NCI-H2107 treated with DMSO at 0.1 percent for 48 hours (cell line): ENCODE data around the gene CDKAL1.

Source experiments
- DNase-seq: peaks from one replicate; lab custom pipeline; 2025; ENCODE audit not compliant: unreplicated experiment; lab: John Stamatoyannopoulos, UW

Gene CDKAL1

DNA sequence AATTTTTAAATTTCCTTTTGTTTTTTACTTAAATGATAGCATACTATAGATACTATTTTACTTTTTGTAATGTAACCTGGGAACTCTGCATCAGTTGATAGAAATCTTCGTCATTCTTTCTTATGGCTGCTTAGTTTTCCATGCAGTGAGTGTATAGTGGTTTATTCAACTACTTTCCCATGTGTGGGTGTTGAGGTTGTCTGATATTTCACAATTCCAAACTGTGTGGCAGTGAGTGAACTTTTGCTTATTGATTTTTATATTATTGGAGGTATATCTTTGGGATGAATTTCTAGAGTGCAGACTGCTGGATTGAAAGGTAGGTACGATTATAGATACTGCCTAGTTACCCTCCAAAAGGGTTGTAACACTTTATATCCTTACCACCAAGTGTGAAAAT, 136.5 kb downstream of the CDKAL1 start:
- no peak for DNase-seq

GRCh38 chr6:20672038-20672437, 137.8 kb downstream of the CDKAL1 start:
- no peak for DNase-seq

- no peak for DNase-seq
Measured at GRCh38 chr6:20673458-20673857, 139.2 kb downstream of the CDKAL1 start.

GRCh38 chr6:20674664-20675063, 140.4 kb downstream of the CDKAL1 start:
- DNase-seq = no peak

DNA sequence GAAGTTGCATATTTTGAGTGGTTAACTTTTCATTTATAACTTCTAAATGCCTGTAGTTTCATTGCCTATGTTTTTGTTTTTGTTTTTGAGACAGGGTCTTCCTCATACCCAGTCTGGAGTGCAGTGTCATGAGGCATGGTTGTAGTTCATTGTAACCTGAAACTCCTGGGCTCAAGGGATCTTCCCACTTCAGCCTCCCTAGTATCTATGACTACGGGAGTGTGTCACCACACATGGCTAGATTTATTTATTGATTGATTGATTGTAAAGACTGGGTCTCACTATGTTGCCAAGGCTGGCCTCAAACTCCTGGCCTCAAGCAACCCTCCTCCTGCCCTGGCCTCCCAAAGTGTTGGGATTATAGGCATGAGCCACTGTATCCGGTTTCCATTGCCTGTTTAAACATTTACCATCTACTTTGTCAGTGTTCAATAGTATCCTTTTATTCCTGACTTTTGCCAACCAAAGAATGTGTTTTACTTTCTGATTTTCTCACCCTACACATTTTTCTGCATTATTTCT, 144.6 kb downstream of the CDKAL1 start:
- DNase-seq = no peak

DNA sequence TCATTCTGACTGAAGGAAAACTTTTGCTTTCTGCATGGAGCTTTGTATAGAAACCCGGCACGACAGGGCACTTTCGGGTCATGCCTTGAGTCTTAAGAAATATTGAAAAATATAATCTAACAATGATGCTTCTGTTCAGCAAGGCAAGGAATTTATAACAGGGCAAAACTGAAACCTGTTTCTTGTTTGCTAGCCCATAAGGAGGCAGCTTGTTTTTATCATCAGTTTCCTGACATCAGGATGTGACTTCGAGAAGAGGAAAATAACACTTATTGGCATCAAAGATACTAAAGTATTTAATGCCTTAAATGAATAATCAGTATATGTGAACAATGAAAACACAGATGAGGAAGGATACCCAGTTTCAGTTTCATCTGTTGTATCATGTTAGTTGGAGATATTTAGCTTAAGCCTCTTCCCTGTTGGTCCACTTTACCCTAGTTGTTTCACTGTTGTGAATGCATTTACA, 146.5 kb downstream of the CDKAL1 start:
- DNase-seq = no peak

- DNase-seq = no peak
Measured at GRCh38 chr6:20681243-20681684, 147.0 kb downstream of the CDKAL1 start.

DNA sequence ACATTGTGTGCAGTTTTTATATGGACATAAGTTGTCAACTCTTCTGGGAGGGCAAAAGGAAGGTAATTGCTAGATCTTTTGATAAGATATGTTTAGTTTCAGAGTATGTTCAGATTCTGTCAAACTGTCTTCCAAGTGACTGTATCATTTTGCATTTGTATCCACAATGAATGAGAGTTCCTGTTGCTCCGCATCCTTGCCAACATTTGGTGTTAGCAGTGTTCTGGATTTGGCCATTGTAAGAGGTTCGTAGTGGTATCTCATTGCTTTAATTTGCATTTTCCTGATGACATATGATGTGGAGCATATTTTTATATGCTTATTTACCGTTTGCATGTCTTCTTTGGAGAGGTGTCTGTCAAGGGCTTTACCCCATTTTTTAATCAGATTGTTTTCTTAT, 150.2 kb downstream of the CDKAL1 start:
- no peak for DNase-seq

DNA sequence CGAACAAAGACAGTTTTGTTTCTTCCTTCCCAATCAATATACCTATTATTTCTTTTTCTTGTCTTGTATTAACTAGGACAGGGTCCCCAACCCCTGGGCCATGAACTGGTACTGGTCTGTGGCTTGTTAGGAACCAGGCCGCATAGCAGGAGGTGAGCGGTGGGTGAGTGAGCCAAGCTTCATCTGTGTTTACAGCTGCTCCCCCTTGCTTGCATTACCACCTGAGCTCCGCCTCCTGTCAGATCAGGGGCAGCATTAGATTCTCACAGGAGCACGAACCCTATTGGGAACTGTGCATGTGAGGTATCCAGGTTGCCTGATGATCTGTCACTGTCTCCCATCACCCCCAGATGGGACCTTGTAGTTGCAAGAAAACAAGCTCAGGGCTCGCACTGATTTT, 151.9 kb downstream of the CDKAL1 start:
- no peak for DNase-seq

DNA sequence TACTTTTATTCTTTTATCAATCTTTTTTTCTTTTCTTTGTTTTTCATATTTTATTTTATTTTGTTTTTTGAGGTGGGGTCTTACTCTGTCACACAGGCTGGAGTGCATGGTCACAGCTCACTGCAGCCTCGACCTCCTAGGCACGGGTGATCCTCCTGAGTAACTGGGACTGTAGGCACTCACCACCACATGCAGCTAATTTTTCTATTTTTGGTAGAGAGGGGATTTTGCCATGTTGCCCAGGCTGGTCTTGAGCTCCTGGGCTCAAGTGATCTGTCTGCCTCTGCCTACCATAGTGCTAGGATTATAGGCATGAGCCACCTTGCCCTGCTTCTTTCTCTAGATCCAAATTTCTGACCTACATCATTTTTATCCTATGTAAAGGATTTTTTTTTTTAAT, 153.2 kb downstream of the CDKAL1 start:
- no peak for DNase-seq

DNA sequence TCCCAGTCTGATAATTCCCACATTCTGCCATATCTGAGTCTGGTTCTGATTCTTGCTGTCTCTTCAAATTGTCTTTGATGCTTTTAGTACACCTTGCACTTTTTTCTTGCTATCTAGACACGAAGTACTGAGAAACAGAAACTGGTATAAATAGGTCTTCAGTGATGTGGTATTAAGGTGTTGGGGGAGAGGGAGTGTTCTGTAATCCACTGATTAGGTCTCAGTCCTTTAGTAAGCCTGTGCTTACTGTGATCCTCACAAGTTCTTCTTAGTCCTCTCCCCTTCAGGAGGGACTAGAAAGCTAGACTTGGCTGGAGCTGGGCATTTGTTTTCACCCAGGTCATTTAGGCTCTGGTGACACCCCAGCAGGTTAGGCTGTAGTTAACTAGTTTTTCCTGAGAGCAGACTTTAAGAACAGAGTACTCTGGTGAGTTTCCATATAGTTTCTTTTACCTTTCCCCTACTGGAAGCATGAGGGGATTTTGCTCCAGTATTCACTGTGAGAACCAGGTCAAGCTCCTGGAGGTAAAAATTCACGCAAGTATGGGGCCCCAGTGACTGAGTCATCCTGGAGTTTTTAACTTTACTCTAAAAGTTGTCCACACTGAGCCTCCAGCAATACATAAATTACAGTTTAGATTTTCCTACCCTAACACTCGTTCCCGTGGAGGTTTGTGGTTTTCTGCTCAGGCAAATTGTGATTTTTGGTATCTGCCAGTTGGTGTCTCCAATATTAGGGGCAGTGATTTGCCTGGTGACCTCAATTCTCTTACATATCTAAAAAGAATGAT, 154.6 kb downstream of the CDKAL1 start:
- no peak for DNase-seq

GRCh38 chr6:20691185-20691584, 156.9 kb downstream of the CDKAL1 start:
- DNase-seq = no peak

GRCh38 chr6:20692023-20692422, 157.8 kb downstream of the CDKAL1 start:
- DNase-seq = no peak

- DNase-seq = no peak
Measured at GRCh38 chr6:20693466-20694063, 159.3 kb downstream of the CDKAL1 start.

GRCh38 chr6:20696676-20697075, 162.4 kb downstream of the CDKAL1 start:
- no peak for DNase-seq

GRCh38 chr6:20698675-20699074, 164.4 kb downstream of the CDKAL1 start:
- DNase-seq = no peak

DNA sequence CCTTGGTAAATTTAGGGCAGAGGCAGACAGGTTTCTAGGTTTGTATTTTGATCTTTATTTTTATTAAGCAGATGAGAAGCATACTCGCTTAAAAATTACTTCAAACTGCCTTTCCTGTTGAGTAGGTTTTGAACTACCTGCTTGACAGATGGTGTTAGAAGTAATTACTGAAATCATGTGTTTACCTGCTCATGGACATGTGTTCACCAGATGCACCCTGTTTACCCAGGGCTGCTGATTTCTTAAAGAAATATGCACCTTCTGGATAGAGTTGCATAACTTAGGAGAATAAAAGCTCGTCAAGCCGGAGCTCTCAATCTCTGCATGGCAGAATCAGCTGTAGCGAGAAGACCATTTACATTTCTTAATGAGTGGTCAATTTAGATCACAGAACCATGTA, 165.1 kb downstream of the CDKAL1 start:
- no peak for DNase-seq

- DNase-seq = no peak
Measured at GRCh38 chr6:20700375-20700774, 166.1 kb downstream of the CDKAL1 start.

GRCh38 chr6:20702366-20702765, 168.1 kb downstream of the CDKAL1 start:
- no peak for DNase-seq

GRCh38 chr6:20703049-20703448, 168.8 kb downstream of the CDKAL1 start:
- DNase-seq = no peak

GRCh38 chr6:20704325-20705025, 170.2 kb downstream of the CDKAL1 start:
- no peak for DNase-seq

- no peak for DNase-seq
Measured at GRCh38 chr6:20705741-20706140, 171.5 kb downstream of the CDKAL1 start.
